GM06990 (cell line): ENCODE data around the gene NQO1.

Source experiments
- DNase-seq: peaks from one replicate; pipeline ENCODE4 v3.0.0-alpha.2; 2011; ENCODE audit not compliant: insufficient read length; ENCODE audit errors: extremely low read depth
- H3K27me3 ChIP-seq: replicated peaks from 2 replicates; pipeline ENCODE4 v1.6.0; 2011; ENCODE audit warnings: low read length; ENCODE audit not compliant: control insufficient read depth, insufficient read depth
- H3K36me3 ChIP-seq: 2 replicates; pipeline ENCODE4 v1.5.1; 2011; ENCODE audit warnings: low read length; ENCODE audit not compliant: control insufficient read depth, insufficient read depth
- H3K4me3 ChIP-seq: replicated peaks from 2 replicates; pipeline ENCODE4 v1.5.1; 2011; ENCODE audit warnings: low read depth, mild to moderate bottlenecking, control low read depth, low read length
- CTCF ChIP-seq: IDR thresholded peaks from 2 replicates; pipeline ENCODE4 v1.5.1; 2011; ENCODE audit warnings: low read length, control low read depth, mild to moderate bottlenecking, inconsistent platforms; ENCODE audit not compliant: insufficient read depth, poor library complexity, severe bottlenecking

The NQO1 gene

DNA sequence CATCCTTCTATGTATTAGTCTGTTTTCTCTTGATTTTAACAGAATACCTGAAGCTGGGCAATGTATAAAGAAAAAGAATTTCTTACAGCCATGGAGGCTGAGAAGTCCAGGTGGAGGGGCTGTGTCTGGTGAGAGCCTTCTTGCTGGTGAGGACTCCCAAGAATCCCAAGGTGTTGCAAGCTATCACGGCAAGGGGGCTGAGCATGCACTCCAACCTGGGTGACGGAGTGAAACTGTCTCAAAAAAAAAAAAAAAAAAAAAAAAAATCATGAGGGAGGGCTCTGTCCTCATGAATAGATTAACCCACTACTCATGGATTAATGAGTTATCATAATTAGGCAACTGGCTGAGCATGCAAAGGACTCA lies 19.4 kb downstream of the NQO1 start:
- Histone ChIP-seq H3K27me3 (no peaks in the 10 kb centered on the region), H3K36me3 (peaks cover 1% of the 10 kb centered on the region), H3K4me3 (no peak overlapping the region)
- TF ChIP-seq CTCF = no peak
- no peak for DNase-seq

DNA sequence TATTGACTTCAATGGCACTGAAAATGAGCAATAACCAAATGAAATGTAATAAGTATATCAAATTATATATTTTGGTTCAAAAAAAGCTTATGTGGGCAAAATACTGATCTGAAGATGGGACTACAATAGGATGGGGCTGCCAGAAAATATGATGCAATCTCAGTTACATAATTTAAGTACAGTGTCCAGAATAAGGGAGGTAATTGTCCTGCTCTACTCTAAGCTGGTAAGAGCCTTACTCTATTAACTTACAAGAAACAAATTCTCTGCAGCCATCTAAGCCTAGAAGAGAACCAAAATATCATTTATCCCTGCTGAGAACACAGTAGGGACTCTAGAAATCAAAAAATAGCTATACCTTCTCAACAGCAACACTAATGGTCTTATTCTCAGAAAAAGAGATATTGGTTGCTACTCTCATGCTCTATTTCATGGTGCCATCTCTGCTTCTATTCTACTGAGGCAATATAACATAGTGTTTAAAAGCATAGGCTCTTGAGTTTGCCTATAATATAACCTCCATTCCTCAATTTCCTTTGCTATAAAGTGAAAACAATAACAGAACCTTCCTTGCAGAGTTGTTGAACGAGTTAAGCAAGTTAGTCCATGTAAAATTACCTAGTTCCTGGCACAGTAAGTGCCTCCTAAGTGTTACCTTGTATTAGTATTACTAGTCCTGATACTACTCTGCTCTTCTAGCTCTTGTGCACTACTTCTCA lies 19.9 kb downstream of the NQO1 start:
- Histone ChIP-seq H3K36me3 (peaks cover 3% of the 10 kb centered on the region), H3K4me3 (no peak overlapping the region), H3K27me3 (no peaks in the 10 kb centered on the region)
- TF ChIP-seq CTCF = no peak
- no peak for DNase-seq

DNA sequence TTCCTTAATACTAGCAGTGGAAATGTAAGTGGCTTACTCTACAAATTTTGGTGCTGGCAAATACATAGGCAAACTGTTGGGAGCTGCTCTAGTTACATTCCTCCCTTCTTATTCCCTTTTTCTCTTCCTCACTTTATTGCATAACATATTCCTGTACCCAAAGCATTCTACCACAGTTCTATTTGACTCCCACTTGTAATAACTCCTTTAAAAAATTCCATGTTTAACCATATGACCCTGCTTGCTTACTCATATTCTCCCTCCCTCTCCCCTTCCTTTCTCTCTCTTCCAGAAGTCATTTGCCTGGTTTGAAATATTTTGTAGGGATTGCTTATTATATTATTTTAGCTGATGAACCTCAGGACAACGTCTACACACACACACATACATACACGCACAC lies 22.7 kb downstream of the NQO1 start:
- no peak for DNase-seq
- no peaks in the 10 kb centered on the region for H3K27me3 ChIP-seq
- no peak for TF ChIP-seq CTCF
- no peak overlapping the region for H3K4me3 ChIP-seq
- H3K36me3 ChIP-seq = peaks cover 3% of the 10 kb centered on the region

GRCh38 chr16:69701866-69702265 lies 24.5 kb downstream of the NQO1 start:
- Histone ChIP-seq H3K4me3 (no peak overlapping the region), H3K27me3 (no peaks in the 10 kb centered on the region), H3K36me3 (peaks cover 3% of the 10 kb centered on the region)
- TF ChIP-seq CTCF = no peak
- DNase-seq = no peak

- TF ChIP-seq CTCF = no peak
Observed at GRCh38 chr16:69701452-69701851, 24.9 kb downstream of the NQO1 start.

GRCh38 chr16:69699915-69700314 lies 26.4 kb downstream of the NQO1 start:
- no peak for DNase-seq
- no peak for TF ChIP-seq CTCF
- H3K27me3 ChIP-seq = no peaks in the 10 kb centered on the region
- peaks cover 7% of the 10 kb centered on the region for H3K36me3 ChIP-seq
- H3K4me3 ChIP-seq = no peak overlapping the region

More at GRCh38 chr16:69701452-69701851, 24.9 kb downstream of the NQO1 start:
- H3K4me3 ChIP-seq = no peak overlapping the region
- peaks cover 3% of the 10 kb centered on the region for H3K36me3 ChIP-seq
- H3K27me3 ChIP-seq = no peaks in the 10 kb centered on the region
- DNase-seq = no peak
